Glomerular endothelial cell (primary cell): Measurements from ENCODE around the gene IFITM5. TPM values are rescaled to one million over a fixed set of nuclear protein-coding genes. Genes with fewer than 3 reads are reported as not detected.

ENCODE experiments used
- total RNA-seq: library from RNA; depleted of rRNA; stranded (reverse); fragments of >200 nt; gene quantifications from 2 replicates; pipeline ENCODE4 v1.2.3, GENCODE V29; 2015

Gene IFITM5
- total RNA-seq, 1 donor from 2014 or later, result not detected

Other genes starting within 250 kb of the IFITM5 start
- not detected in 2 replicates for gene SCGB1C1, start 106.4 kb downstream of the IFITM5 start, total RNA-seq
- gene BET1L, start 92.1 kb downstream of the IFITM5 start, total RNA-seq, result 24.3 and 29.1 TPM in 2 replicates
- gene RIC8A, start 91.8 kb downstream of the IFITM5 start, total RNA-seq, result 113 and 118 TPM in 2 replicates
- 10.4 and 15.3 TPM in 2 replicates for gene SIRT3, start 63.2 kb downstream of the IFITM5 start, total RNA-seq
- 176 and 182 TPM in 2 replicates for gene PSMD13, start 62.5 kb downstream of the IFITM5 start, total RNA-seq
- gene NLRP6, start 21.1 kb downstream of the IFITM5 start, total RNA-seq, result not detected in 2 replicates
- 19.7 and 40.7 TPM in 2 replicates for gene PGGHG, start 10.4 kb downstream of the IFITM5 start, total RNA-seq
- gene IFITM2, start 8.3 kb upstream of the IFITM5 start, total RNA-seq, result 161 and 344 TPM in 2 replicates
- gene IFITM1, start 14.5 kb upstream of the IFITM5 start, total RNA-seq, result 9.8 and 86.5 TPM in 2 replicates
- gene IFITM3, start 21.3 kb upstream of the IFITM5 start, total RNA-seq, result 253 and 440 TPM in 2 replicates
- gene B4GALNT4, start 70.0 kb upstream of the IFITM5 start, total RNA-seq, result 4.7 and 5.3 TPM in 2 replicates
- 0.41 and 1.9 TPM in 2 replicates for gene PKP3, start 94.7 kb upstream of the IFITM5 start, total RNA-seq
- gene SIGIRR, start 115.5 kb upstream of the IFITM5 start, total RNA-seq, result 71.5 and 84.7 TPM in 2 replicates
- 1.2 and 2.0 TPM in 2 replicates for gene ANO9, start 142.5 kb upstream of the IFITM5 start, total RNA-seq
- 59.9 and 68.8 TPM in 2 replicates for gene PTDSS2, start 150.8 kb upstream of the IFITM5 start, total RNA-seq
- 158 and 255 TPM in 2 replicates for gene RNH1, start 207.7 kb upstream of the IFITM5 start, total RNA-seq
- 47.5 and 60.5 TPM in 2 replicates for gene HRAS, start 236.1 kb upstream of the IFITM5 start, total RNA-seq
- gene LRRC56, start 238.0 kb upstream of the IFITM5 start, total RNA-seq, result 0.53 TPM in 2 replicates